ENCODE data around the gene EMC9. TPM values are rescaled to one million over a fixed set of nuclear protein-coding genes. Genes with fewer than 3 reads are reported as not detected.
"Not testable (repeated sequence)": the region's sequence is repeated elsewhere in the genome, so short reads cannot be mapped to it uniquely, and the experiment has no call there.

Gene EMC9
- total RNA-seq, 1 donor from 2014 or later = 14.4 TPM

DNA sequence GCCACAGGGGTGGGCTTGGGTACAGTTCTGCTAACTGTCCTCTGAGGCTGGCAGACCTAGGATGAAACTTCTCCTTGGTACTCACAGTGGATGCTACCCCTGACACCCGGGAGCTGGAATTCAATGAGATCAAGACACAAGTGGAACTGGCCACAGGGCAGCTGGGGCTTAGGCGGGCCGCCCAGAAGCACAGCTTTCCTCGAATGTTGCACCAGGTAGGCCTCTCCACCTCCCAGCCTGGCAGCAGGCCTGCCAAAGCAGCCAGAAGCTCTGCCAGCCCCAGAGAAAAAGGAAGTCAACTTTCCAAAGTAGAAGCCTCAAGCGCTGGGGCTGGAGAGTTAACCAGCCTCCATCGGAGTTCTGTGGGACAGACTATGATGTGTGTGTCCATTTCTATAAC lies 24.2 kb downstream of the EMC9 start:
- DNase-seq = no peak
- intact Hi-C loops (cut with DNase I) = no loop called here
- ATAC-seq (ENCODE audit: poor library complexity) = no peak

DNA sequence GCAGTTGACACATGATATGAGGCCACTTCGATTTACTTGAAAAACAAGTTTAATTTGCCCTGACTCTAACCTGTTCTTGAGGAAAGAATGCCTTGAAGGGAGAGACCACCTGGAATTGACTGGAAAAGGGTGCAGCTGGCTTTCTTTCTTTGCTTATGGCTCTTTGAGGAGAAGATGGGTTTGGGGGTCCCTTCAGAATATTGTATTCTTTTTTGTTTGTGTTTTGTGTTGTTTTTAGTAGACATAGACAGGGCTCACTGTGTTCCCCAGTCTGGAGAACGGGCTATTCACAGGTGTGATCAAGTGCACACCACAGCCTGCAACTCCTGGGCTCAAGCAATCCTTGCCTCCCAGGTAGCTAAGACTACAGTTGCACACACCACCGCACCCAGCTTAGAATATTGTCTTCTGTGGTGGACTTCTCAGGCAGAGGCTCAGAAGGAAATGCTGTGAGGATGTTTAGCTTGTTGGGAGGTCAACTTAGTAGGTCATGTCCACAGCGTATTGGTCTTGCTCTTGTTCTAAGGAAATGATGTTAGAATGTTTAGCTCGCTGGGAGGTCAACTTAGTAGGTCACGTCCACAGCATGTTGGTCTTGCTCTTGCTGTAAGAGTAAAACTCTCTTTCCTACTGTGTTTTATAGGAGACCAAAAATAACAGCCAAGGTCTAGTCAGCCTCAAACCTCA lies 25.1 kb downstream of the EMC9 start:
- intact Hi-C loops (cut with DNase I) = no loop called here
- ATAC-seq (ENCODE audit: poor library complexity) (no peak), DNase-seq (no peak)

- no peak for DNase-seq
- ATAC-seq (ENCODE audit: poor library complexity) = no peak
- intact Hi-C loops (cut with DNase I) = no loop called here
Observed at GRCh38 chr14:24115422-24116127, 25.8 kb downstream of the EMC9 start.

DNA sequence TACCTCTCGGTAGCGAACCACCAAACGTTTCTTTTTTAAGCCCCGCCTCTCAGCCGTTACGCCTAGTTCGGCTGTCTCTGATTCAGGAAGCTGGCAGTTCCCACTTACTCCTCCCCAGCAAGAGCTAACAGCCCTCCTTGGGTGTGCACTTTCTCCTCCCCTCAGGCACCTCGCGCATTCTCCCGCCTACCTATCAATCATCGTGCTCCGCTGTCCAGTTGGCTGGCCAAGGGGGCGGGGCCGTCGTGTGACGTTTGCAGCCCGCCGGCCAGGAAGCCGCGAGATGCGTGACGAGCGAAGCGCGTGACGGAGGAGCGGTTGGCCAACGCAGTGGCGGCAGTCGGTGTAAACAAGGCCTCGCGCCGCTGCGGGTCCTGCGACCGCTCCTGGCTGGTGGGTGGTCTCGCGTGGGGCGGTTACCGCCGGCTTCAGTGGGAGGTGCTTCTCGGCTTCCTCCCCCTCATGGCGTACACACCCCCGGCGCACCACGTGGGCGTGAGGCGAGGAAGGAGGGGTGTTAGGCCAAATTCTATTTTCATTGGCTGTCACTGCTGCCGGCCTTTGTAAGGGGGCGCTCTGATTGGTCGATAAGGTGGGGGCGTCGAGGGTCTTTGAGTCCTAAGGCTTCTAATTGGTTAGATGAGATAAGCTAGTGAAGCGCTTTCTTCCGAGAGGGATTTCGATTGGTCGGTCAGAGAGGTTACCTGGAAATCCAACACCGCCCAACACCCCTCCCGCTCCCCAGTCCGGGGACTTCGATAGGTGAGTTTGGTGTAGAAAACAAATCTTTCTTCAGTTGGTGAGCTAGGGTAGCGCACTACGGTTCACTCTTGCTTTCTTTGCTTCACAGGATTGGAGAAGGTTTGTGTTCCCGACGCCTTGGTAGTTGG lies 26.6 kb downstream of the EMC9 start, which contains the start of the genes DCAF11 and NRL:
TSS of gene DCAF11 (plus strand) at position 246 of the 890 bp plus-strand sequence. CDS start 818 bp downstream, outside the sequence.
TSS of gene NRL (minus strand) at position 418 of the 890 bp plus-strand sequence. CDS start 32,101 bp downstream, outside the sequence.
- intact Hi-C loops (cut with DNase I) = no loop called here

DNA sequence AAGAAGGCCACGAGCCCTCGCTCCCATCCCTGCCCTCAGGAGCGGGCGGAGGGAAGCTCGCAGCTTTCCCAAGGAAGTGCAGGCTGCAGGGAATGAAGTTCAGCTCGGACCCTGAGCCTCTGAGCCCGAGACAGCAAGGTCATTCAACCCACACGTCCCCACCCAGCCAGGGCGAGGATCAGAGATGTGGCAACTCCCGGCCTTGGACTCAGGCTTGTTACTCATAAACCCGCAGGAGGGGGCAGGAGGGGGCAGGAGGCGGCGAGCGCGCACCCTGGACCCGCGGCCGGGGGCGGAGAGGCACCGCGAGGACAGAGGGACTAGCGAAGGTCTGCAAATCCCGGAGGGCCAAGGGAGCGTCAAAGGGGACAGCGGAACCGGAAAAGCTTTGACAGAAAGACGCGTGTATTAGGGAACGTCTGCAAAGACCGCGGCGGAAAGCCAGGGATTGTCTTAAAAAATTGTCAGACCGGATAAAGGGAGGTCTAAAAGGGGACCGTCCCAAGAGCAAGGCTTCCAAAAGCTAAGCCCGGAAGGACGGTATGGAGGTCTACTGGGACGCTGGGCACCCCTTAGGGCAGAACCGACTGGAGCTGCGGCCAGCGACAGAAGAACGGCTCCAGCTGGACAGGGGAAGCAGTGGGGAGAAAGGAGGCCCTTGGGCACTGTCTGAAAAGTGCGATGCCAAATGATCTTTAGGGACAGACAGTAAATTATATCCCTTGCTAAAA lies 27.4 kb downstream of the EMC9 start:
- ATAC-seq (ENCODE audit: poor library complexity) (peak; percentile 58), DNase-seq (peak; percentile 90)
- intact Hi-C loops (cut with DNase I) = no loop called here

More for the DNA sequence above, 26.6 kb downstream of the EMC9 start, which contains the start of the genes DCAF11 and NRL:
- peak; percentile 95 for ATAC-seq (ENCODE audit: poor library complexity)
- peak; percentile 99 for DNase-seq

DNA sequence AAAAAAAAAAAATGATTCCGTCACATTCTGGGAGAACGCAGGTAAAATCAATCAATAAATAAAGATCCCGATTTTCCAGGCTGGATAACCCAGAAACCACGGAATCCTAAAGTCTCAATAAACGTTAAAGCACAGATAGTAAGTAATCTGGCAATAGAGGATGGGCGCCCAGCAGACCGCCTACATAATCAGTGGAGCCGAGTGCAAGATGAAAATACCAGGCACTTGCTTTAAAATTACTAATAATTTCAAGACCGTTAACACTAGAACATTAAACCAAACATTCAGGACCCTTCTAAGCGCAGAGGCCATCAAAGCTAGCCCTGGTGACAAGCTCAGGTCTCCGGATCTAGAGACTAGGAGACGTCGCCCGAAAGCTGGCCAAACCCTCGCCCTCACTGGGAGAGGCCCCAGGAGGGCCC lies 28.0 kb downstream of the EMC9 start:
- no peak for ATAC-seq (ENCODE audit: poor library complexity)
- intact Hi-C loops (cut with DNase I) = no loop called here
- DNase-seq = no peak

DNA sequence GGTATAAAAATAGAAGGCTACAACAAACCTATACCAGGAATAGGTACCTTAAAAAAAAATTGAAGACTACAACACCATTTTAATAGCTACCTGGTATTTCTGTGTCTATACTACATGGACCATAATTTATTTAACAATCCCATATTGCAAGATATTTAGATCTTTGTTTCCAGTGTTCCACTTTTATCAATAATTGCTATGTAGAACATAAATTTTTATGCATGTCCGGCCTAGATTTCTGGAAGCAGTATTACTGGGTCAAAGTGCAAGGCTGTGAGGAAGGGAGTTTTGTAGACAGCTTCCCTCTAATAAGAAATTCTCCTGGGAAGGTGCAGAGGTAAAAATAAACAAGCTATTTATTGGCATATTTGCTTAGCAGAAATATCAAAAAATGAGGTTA lies 30.9 kb downstream of the EMC9 start:
- no peak for ATAC-seq (ENCODE audit: poor library complexity)
- intact Hi-C loops (cut with DNase I) = no loop called here
- DNase-seq = no peak

DNA sequence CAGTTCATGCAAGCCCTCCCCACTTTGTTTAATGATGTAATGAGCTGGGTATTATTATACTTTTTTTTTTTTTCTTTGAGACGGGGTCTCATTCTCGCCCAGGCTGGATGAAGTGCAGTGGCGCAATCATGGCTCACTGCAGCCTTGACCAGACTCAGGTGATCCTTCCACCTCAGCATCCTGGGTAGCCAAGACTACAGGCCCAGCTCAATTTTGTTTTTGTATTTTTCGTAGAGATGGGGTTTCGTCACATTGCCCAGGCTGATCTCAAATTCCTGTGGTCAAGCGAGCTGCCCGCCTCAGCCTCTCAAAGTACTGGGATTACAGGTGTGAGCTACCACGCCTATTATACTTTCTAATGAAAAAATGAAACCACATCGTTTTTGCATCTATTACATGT lies 31.3 kb downstream of the EMC9 start:
- ATAC-seq (ENCODE audit: poor library complexity) = no peak
- intact Hi-C loops (cut with DNase I) = no loop called here
- DNase-seq = no peak

- no peak for DNase-seq
- intact Hi-C loops (cut with DNase I) = loop anchor here (5.0 kb wide), 1 partner anchor 51 kb away; no protein-coding TSS in a partner anchor
- ATAC-seq (ENCODE audit: poor library complexity) = no peak
Observed at GRCh38 chr14:24108336-24108874, 33.0 kb downstream of the EMC9 start.

DNA sequence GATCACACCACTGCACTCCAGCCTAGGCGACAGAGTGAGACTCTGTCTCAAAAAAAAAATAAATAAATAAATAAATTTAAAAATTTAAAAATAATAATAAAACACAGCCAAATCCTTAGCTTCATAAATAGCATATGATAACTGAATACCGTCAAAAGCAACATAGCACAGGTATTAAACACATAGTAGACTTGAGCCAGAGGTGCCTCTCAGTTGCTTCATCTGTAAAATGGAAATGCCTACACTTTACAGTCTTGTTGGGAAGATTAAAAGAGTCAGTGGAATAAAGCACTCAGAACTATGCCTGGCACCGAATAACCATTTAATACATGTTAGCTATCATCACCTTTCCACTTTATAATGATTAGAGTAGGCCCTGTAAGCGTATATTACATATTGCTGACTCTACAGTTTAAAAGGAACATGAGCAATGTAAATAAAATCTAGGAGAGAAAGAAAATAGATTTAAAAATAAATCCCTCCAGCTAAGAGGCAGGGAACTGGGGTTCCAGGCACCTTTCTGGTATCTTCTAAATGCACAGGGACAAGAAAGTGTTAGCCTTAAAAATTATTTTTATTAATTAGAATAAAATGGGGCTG lies 34.6 kb downstream of the EMC9 start:
- ATAC-seq (ENCODE audit: poor library complexity) = no peak
- intact Hi-C loops (cut with DNase I) = loop anchor here (5.0 kb wide), 1 partner anchor 49 kb away; no protein-coding TSS in a partner anchor
- DNase-seq = no peak

DNA sequence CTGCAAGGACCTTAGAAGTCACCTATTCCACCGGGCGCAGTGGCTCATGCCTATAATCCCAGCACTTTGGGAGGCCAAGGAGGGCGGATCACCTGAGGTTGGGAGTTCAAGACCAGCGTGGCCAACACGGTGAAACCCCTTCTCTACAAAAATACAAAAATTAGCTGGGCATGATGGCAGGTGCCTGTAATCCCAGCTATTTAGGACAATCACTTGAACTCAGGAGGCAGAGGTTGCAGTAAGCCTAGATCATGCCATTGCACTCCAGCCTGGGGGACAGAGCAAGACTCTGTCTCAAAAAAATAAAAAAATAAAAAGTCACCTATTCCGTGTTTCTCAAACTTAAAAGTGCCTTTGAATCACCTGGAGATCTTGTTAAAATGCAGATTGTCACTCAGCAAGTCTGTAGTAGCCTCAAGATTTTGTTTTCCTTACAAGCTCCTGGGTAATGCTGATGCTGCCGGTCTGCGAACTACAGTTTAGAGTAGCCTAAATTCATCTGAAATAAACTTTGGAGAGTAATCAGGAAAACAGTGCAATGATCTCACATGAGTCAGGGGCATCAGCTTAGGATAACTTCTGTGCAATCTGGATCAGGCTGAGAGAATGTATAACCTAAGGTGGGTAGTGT lies 35.7 kb downstream of the EMC9 start:
- intact Hi-C loops (cut with DNase I) = loop anchor here (5.0 kb wide), 1 partner anchor 48 kb away; no protein-coding TSS in a partner anchor
- ATAC-seq (ENCODE audit: poor library complexity); DNase-seq: not testable (repeated sequence)

GRCh38 chr14:24103451-24103850 lies 37.9 kb downstream of the EMC9 start:
- no peak for ATAC-seq (ENCODE audit: poor library complexity)
- intact Hi-C loops (cut with DNase I) = no loop called here

GRCh38 chr14:24102357-24103048 lies 38.9 kb downstream of the EMC9 start:
- no peak for DNase-seq
- ATAC-seq (ENCODE audit: poor library complexity) = no peak
- intact Hi-C loops (cut with DNase I) = no loop called here

More at GRCh38 chr14:24103451-24103850, 37.9 kb downstream of the EMC9 start:
- no peak for DNase-seq

- intact Hi-C loops (cut with DNase I) = no loop called here
- ATAC-seq (ENCODE audit: poor library complexity) = no peak
- no peak for DNase-seq
Observed at GRCh38 chr14:24100982-24101494, 40.4 kb downstream of the EMC9 start.

DNA sequence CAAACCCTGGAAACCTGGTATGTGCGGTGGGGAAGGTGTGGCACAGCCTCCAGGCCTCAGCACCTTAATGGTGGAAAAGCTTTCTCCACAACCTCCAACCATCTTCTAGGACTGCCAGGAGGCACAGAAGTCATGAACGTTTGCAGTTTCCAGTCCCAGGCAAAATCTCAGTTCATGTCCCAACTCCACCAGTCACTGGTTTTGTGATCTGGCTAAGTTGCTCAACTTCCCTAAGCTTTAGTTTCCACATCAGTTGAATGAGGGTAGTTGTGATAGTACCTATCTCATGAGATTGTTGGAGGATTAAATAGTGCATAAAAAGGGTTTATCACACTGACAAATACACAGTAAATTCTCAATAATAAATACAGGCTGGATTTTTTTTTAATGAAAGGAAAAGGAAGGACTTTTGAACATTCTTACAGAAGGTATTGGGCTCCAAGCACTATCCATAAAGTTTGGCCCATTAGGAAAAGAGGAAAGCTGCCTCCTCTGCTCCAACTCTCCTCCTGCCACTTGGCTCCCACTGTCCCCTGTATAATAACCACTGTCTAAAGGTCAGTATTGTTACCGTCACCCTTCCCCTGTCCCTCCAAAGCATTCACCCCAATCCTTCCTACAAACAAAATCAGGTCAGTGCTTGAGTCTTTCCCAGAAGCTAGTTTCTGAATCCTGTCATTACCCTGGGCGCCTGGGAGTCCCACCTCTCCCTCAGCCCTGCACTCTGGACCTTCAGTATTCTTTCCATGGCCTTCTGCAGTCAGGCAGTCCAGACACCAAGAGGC lies 41.0 kb downstream of the EMC9 start:
- intact Hi-C loops (cut with DNase I) = no loop called here
- DNase-seq = no peak
- no peak for ATAC-seq (ENCODE audit: poor library complexity)

All from Right ventricle myocardium superior (tissue), 1 donor.